ENCODE results near the gene AP3B2. TPM values are rescaled to one million over a fixed set of nuclear protein-coding genes. Genes with fewer than 3 reads are reported as not detected.
"Not testable (repeated sequence)": the region's sequence is repeated elsewhere in the genome, so short reads cannot be mapped to it uniquely, and the experiment has no call there.

AP3B2 gene
- polyA plus RNA-seq, 3 donors: 0.67 to 2.4 (median 0.70) TPM

GRCh38 chr15:82709081-82709420 lies 624 bp downstream of the AP3B2 start:
- 1 to 6% (median 2%) methylated on average over 11 to 15 of the region's 15 CpGs for WGBS, 3 donors
- H3K27ac ChIP-seq (ENCODE audit: low read depth, low read length): no peak overlapping the region

GRCh38 chr15:82705856-82706255 lies 3.8 kb downstream of the AP3B2 start:
- 83 to 94% (median 88%) methylated on average over 8 of the region's 8 CpGs for WGBS, 3 donors
- H3K27ac ChIP-seq (ENCODE audit: low read depth, low read length): not testable (repeated sequence)

- H3K27ac ChIP-seq (ENCODE audit: low read depth, low read length): no peak overlapping the region
- WGBS, 3 donors: 44 to 61% (median 44%) methylated on average over 11 of the region's 11 CpGs
Observed at GRCh38 chr15:82699726-82700125, 9.9 kb downstream of the AP3B2 start.

GRCh38 chr15:82698711-82699345 lies 10.8 kb downstream of the AP3B2 start:
- 74 to 80% (median 79%) methylated on average over 8 of the region's 8 CpGs for WGBS, 3 donors
- no peak overlapping the region for H3K27ac ChIP-seq (ENCODE audit: low read depth, low read length)

GRCh38 chr15:82697735-82698407 lies 11.8 kb downstream of the AP3B2 start:
- H3K27ac ChIP-seq (ENCODE audit: low read depth, low read length): no peak overlapping the region
- WGBS, 3 donors: 82 to 90% (median 85%) methylated on average over 9 of the region's 9 CpGs

- no peak overlapping the region for H3K27ac ChIP-seq (ENCODE audit: low read depth, low read length)
- WGBS, 3 donors: 86 to 93% (median 91%) methylated on average over 23 of the region's 23 CpGs
Observed at GRCh38 chr15:82692171-82692570, 17.5 kb downstream of the AP3B2 start.

GRCh38 chr15:82689147-82689546 lies 20.5 kb downstream of the AP3B2 start:
- WGBS, 3 donors: 89 to 95% (median 92%) methylated on average over 8 of the region's 8 CpGs
- H3K27ac ChIP-seq (ENCODE audit: low read depth, low read length): no peak overlapping the region

- H3K27ac ChIP-seq (ENCODE audit: low read depth, low read length): no peak overlapping the region
- WGBS, 3 donors: 86 to 87% (median 87%) methylated on average over 10 of the region's 10 CpGs
Observed at GRCh38 chr15:82688691-82689090, 21.0 kb downstream of the AP3B2 start.

- H3K27ac ChIP-seq (ENCODE audit: low read depth, low read length): no peak overlapping the region
- WGBS, 3 donors: 87 to 90% (median 90%) methylated on average over 10 of the region's 10 CpGs
Observed at GRCh38 chr15:82681371-82681770, 28.3 kb downstream of the AP3B2 start.

GRCh38 chr15:82680200-82681102 lies 29.2 kb downstream of the AP3B2 start:
- 1 to 3% (median 2%) methylated on average over 66 to 76 of the region's 76 CpGs for WGBS, 3 donors
- H3K27ac ChIP-seq (ENCODE audit: low read depth, low read length): no peak overlapping the region

- H3K27ac ChIP-seq (ENCODE audit: low read depth, low read length): no peak overlapping the region
- 31 to 35% (median 34%) methylated on average over 19 of the region's 19 CpGs for WGBS, 3 donors
Observed at GRCh38 chr15:82679626-82680199, 30.0 kb downstream of the AP3B2 start.

GRCh38 chr15:82677720-82678323 lies 31.9 kb downstream of the AP3B2 start:
- no peak overlapping the region for H3K27ac ChIP-seq (ENCODE audit: low read depth, low read length)
- WGBS, 3 donors: 82 to 88% (median 85%) methylated on average over 7 of the region's 7 CpGs

GRCh38 chr15:82674873-82675272 lies 34.8 kb downstream of the AP3B2 start:
- H3K27ac ChIP-seq (ENCODE audit: low read depth, low read length): no peak overlapping the region
- WGBS, 3 donors: 68 to 86% (median 71%) methylated on average over 2 of the region's 2 CpGs

GRCh38 chr15:82670699-82671098 lies 39.0 kb downstream of the AP3B2 start:
- no peak overlapping the region for H3K27ac ChIP-seq (ENCODE audit: low read depth, low read length)
- 83 to 86% (median 84%) methylated on average over 4 of the region's 4 CpGs for WGBS, 3 donors

GRCh38 chr15:82666606-82667005 lies 43.1 kb downstream of the AP3B2 start:
- no peak overlapping the region for H3K27ac ChIP-seq (ENCODE audit: low read depth, low read length)
- 93 to 96% (median 94%) methylated on average over 10 of the region's 10 CpGs for WGBS, 3 donors

GRCh38 chr15:82664021-82664420 lies 45.7 kb downstream of the AP3B2 start:
- no peak overlapping the region for H3K27ac ChIP-seq (ENCODE audit: low read depth, low read length)
- 77 to 87% (median 79%) methylated on average over 4 to 5 of the region's 5 CpGs for WGBS, 3 donors

- 14 to 24% (median 19%) methylated on average over 4 of the region's 4 CpGs for WGBS, 3 donors
- H3K27ac ChIP-seq (ENCODE audit: low read depth, low read length): no peak overlapping the region
Observed at GRCh38 chr15:82663186-82663600, 46.5 kb downstream of the AP3B2 start.

- 70 to 85% (median 85%) methylated on average over 9 of the region's 9 CpGs for WGBS, 3 donors
- H3K27ac ChIP-seq (ENCODE audit: low read depth, low read length): no peak overlapping the region
Observed at GRCh38 chr15:82662641-82663040, 47.0 kb downstream of the AP3B2 start.
